ENCODE results near the gene C20orf202.

- TF ChIP-seq ZFHX2 (tag by site-specific recombination; conservative IDR thresholded peaks at IDR 0.05), result no peak
- TF ChIP-seq, protein P1, sequence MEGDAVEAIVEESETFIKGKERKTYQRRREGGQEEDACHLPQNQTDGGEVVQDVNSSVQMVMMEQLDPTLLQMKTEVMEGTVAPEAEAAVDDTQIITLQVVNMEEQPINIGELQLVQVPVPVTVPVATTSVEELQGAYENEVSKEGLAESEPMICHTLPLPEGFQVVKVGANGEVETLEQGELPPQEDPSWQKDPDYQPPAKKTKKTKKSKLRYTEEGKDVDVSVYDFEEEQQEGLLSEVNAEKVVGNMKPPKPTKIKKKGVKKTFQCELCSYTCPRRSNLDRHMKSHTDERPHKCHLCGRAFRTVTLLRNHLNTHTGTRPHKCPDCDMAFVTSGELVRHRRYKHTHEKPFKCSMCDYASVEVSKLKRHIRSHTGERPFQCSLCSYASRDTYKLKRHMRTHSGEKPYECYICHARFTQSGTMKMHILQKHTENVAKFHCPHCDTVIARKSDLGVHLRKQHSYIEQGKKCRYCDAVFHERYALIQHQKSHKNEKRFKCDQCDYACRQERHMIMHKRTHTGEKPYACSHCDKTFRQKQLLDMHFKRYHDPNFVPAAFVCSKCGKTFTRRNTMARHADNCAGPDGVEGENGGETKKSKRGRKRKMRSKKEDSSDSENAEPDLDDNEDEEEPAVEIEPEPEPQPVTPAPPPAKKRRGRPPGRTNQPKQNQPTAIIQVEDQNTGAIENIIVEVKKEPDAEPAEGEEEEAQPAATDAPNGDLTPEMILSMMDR (tag by site-specific recombination; IDR thresholded peaks at IDR 0.05), result no peak
- TF ChIP-seq, protein P2, sequence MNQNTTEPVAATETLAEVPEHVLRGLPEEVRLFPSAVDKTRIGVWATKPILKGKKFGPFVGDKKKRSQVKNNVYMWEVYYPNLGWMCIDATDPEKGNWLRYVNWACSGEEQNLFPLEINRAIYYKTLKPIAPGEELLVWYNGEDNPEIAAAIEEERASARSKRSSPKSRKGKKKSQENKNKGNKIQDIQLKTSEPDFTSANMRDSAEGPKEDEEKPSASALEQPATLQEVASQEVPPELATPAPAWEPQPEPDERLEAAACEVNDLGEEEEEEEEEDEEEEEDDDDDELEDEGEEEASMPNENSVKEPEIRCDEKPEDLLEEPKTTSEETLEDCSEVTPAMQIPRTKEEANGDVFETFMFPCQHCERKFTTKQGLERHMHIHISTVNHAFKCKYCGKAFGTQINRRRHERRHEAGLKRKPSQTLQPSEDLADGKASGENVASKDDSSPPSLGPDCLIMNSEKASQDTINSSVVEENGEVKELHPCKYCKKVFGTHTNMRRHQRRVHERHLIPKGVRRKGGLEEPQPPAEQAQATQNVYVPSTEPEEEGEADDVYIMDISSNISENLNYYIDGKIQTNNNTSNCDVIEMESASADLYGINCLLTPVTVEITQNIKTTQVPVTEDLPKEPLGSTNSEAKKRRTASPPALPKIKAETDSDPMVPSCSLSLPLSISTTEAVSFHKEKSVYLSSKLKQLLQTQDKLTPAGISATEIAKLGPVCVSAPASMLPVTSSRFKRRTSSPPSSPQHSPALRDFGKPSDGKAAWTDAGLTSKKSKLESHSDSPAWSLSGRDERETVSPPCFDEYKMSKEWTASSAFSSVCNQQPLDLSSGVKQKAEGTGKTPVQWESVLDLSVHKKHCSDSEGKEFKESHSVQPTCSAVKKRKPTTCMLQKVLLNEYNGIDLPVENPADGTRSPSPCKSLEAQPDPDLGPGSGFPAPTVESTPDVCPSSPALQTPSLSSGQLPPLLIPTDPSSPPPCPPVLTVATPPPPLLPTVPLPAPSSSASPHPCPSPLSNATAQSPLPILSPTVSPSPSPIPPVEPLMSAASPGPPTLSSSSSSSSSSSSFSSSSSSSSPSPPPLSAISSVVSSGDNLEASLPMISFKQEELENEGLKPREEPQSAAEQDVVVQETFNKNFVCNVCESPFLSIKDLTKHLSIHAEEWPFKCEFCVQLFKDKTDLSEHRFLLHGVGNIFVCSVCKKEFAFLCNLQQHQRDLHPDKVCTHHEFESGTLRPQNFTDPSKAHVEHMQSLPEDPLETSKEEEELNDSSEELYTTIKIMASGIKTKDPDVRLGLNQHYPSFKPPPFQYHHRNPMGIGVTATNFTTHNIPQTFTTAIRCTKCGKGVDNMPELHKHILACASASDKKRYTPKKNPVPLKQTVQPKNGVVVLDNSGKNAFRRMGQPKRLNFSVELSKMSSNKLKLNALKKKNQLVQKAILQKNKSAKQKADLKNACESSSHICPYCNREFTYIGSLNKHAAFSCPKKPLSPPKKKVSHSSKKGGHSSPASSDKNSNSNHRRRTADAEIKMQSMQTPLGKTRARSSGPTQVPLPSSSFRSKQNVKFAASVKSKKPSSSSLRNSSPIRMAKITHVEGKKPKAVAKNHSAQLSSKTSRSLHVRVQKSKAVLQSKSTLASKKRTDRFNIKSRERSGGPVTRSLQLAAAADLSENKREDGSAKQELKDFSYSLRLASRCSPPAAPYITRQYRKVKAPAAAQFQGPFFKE (tag by site-specific recombination; IDR thresholded peaks at IDR 0.05; ENCODE audit: borderline replicate concordance), result no peak
These were observed 42.3 kb upstream of the C20orf202 start for GRCh38 chr20:1160991-1161390.

All from HEK293 (cell line).